Measurements from ENCODE around the gene TBCK.

DNA sequence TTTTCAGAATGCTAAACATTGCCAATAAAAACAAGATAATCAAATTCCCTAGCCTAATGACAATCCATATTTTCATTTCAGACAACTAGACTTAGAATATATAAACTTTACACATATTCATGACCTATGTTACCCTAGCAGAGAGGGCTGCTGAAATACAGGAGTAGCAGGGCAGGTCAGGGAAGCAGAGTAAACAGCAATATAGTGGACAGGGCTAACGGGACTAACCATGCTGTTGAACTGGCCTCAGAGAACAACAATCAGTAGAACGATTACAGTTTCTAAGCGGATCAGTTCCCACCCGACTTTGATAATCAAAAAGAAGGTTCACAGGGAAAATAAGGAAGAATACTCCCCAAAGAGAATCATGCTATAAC lies 14.0 kb downstream of the TBCK start:
- TF ChIP-seq, protein P1, sequence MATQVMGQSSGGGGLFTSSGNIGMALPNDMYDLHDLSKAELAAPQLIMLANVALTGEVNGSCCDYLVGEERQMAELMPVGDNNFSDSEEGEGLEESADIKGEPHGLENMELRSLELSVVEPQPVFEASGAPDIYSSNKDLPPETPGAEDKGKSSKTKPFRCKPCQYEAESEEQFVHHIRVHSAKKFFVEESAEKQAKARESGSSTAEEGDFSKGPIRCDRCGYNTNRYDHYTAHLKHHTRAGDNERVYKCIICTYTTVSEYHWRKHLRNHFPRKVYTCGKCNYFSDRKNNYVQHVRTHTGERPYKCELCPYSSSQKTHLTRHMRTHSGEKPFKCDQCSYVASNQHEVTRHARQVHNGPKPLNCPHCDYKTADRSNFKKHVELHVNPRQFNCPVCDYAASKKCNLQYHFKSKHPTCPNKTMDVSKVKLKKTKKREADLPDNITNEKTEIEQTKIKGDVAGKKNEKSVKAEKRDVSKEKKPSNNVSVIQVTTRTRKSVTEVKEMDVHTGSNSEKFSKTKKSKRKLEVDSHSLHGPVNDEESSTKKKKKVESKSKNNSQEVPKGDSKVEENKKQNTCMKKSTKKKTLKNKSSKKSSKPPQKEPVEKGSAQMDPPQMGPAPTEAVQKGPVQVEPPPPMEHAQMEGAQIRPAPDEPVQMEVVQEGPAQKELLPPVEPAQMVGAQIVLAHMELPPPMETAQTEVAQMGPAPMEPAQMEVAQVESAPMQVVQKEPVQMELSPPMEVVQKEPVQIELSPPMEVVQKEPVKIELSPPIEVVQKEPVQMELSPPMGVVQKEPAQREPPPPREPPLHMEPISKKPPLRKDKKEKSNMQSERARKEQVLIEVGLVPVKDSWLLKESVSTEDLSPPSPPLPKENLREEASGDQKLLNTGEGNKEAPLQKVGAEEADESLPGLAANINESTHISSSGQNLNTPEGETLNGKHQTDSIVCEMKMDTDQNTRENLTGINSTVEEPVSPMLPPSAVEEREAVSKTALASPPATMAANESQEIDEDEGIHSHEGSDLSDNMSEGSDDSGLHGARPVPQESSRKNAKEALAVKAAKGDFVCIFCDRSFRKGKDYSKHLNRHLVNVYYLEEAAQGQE (IDR thresholded peaks at IDR 0.05), result no peak
- TF ChIP-seq, protein P2, sequence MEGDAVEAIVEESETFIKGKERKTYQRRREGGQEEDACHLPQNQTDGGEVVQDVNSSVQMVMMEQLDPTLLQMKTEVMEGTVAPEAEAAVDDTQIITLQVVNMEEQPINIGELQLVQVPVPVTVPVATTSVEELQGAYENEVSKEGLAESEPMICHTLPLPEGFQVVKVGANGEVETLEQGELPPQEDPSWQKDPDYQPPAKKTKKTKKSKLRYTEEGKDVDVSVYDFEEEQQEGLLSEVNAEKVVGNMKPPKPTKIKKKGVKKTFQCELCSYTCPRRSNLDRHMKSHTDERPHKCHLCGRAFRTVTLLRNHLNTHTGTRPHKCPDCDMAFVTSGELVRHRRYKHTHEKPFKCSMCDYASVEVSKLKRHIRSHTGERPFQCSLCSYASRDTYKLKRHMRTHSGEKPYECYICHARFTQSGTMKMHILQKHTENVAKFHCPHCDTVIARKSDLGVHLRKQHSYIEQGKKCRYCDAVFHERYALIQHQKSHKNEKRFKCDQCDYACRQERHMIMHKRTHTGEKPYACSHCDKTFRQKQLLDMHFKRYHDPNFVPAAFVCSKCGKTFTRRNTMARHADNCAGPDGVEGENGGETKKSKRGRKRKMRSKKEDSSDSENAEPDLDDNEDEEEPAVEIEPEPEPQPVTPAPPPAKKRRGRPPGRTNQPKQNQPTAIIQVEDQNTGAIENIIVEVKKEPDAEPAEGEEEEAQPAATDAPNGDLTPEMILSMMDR (IDR thresholded peaks at IDR 0.05; ENCODE audit: low read depth, low read length, missing input control), result no peak
- TF ChIP-seq YY1 (IDR thresholded peaks at IDR 0.05) (no peak), GABPA (IDR thresholded peaks at IDR 0.05 in 1 of 2, conservative IDR thresholded peaks at IDR 0.05 in 1 of 2) (no peak)

Measured in liver (tissue), 3 donors.